ENCODE results near the gene NFE2L3.
"Not testable (repeated sequence)": the region's sequence is repeated elsewhere in the genome, so short reads cannot be mapped to it uniquely, and the experiment has no call there.

Gene NFE2L3, protein sequence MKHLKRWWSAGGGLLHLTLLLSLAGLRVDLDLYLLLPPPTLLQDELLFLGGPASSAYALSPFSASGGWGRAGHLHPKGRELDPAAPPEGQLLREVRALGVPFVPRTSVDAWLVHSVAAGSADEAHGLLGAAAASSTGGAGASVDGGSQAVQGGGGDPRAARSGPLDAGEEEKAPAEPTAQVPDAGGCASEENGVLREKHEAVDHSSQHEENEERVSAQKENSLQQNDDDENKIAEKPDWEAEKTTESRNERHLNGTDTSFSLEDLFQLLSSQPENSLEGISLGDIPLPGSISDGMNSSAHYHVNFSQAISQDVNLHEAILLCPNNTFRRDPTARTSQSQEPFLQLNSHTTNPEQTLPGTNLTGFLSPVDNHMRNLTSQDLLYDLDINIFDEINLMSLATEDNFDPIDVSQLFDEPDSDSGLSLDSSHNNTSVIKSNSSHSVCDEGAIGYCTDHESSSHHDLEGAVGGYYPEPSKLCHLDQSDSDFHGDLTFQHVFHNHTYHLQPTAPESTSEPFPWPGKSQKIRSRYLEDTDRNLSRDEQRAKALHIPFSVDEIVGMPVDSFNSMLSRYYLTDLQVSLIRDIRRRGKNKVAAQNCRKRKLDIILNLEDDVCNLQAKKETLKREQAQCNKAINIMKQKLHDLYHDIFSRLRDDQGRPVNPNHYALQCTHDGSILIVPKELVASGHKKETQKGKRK

DNA sequence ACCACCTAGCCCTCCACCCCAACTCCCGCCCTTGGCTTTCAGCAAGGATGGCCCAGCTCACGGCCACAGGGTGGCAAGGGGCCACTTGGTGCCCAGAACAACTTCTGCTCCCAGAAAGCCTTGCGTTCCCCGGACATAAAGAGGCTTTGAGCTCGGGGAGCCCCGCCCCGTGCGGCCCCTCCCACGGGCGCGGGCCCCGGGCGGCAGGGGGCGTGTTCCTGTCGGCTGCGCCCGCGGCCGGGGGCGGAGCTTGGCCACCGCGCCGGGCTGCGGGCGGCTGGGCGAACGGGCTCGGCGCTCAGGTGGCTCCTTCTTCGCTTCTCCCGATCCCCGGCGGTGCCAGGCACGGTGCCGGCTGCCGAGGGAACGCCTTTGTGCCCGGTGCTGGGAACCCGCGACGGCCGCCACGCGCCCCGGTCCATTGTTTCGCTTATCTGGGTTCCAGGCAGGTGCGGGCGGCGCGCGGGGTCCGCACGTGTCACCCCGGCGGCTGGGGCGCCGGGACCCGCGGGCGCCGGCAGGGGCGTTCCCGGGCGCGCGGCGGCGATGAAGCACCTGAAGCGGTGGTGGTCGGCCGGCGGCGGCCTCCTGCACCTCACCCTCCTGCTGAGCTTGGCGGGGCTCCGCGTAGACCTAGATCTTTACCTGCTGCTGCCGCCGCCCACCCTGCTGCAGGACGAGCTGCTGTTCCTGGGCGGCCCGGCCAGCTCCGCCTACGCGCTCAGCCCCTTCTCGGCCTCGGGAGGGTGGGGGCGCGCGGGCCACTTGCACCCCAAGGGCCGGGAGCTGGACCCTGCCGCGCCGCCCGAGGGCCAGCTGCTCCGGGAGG, at the start of gene NFE2L3:
Gene NFE2L3 (plus strand): TSS at position 246 of the 829 bp plus-strand sequence. CDS start 301 bp downstream, at position 547.
- DNase-seq, result peak; percentile 31

DNA sequence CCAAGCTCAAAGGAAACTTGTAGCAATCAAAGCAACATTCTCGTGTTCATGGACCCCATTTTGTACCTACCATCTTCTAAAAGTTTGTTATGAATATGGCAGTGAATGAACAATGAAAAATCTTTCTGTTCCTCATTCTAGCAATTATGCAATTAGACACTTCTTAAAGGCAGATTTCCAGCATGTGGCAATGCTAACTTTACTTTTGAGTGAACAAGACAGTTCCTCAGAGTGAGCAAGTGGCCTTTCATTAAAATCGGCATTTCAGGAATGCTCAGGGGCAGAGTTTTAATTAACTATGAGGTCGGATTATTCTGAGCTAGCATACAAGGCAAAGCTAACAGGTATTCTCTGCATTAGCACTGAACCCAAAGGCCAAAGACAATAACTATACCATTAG, 48.4 kb upstream of the NFE2L3 start:
- DNase-seq, result no peak

DNA sequence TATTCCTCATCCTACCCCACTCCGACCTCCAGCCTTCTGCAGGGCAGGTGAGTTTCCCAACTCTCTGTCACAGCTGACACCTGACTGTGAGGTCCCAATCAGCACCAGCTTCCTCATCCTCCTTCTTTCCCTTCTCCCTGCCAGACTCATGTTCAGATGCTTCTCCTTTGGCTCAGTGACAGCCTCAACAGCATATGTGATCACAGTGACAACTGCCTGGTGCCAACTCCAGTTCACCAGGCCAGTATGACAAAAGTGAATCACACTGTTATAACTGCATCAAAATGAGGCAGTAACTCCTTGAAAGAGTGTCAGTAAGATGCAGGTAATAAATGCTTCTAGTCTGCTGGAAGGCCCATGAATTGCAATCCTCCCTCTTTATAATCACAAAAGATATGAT, 46.8 kb upstream of the NFE2L3 start:
- DNase-seq, result no peak

DNA sequence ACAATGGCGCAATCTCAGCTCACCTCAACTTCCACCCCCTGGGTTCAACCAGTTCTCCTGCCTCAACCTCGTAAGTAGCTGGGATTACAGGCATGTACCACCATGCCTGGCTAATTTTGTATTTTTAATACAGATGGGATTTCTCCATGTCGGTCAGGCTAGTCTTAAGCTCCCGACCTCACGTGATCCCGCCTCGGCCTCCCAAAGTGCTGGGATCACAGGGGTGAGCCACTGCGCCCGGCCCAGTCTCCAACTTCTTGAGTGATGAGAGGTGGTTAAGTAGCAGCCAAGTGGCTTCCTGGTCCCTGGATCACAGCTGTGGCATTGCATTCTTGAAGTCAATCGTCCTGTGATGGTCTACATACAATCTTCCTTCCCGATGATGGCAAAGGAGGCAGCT, 46.1 kb upstream of the NFE2L3 start:
- DNase-seq, result no peak

DNA sequence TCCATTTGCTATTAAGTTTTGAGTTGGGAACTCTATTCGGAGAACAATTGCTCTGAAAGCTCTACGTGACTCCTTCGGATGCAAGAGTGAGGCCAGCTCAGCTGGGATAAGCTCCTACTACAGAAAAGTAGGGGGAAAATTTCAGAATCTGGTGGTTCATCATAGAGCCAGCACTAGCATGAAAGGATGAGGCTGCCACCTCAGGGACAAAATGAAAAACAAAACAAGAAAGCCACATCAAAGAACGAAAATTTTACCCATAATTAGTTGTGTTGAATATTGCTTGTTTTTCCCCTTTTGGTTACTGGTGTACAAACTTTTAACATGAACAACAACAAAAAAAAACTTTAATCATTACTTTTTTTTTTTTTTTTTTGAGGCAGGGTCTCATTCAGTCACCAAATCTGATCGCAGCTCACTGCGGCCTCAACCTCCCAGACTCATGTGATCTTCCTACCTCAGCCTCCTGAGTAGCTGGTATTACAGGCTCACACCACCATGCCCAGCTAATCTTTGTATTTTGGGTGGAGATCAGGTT, 39.7 kb upstream of the NFE2L3 start:
- DNase-seq, result no peak

DNA sequence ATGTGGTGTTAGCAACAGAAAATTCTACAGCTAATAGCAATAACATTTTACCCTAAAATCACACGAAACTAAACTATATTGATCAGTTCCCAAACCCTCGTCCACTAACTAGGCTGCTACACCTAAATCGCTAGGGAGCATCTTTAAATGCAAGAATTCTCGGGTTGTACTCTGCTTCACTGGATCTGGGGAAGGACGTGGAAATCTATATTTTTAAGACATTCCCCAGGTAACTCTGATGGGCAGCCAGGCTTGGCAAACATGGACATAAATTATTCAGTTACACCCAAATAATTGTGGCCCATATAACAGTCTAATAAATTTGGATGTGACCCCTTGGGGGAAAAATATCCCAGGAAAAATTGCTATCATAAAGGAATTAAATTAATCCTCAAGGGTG, 36.3 kb upstream of the NFE2L3 start:
- no peak for DNase-seq

DNA sequence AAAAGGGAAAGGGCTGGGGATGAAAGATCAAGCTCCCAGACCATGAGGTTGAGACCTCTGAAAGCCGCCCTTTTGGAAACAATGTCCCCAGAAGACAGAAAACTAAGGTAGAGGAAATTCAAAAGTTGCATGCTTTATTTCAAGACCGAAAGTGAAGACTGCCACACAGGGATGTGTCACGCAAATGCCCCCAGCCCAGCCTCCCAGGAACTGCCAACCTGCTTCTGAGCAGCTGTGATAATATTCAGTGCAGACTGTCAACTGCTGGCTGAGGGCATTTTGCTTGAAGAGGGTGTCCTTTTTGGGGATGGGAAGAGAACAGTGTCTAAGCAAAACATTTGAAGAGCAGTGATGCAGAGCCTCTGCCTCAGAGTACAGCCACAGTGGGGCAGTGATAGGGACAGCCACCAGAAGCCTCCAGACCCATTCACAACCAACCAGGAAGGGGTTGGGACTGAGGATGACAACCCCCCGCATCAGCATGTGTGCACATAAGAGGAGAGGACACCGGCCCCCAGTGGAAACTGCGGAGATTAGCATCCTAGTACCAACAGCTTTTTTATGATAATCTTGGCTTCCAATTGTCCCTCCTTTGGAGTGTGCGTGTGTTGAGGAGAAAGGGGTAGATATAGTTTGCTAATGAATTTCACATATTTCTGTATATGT, 34.7 kb upstream of the NFE2L3 start:
- DNase-seq, result peak; percentile 36

DNA sequence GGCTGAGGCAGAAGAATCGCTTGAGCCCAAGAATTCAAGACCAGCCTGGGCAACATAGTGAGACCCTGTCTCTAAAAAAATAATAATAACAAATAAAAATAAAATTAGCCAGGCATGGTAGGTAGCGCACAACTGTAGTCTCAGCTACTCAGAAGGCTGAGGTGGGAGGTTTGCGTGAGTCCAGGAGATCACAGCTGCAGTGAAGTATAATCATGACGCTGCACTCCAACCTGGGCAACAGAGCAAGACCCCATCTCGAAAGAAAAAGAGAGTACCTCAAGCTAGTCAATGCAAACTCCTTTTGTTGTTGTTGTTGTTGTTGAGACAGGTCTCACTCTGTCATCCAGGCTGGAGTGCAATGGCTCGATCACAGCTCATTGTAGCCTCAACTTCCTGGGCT, 34.0 kb upstream of the NFE2L3 start:
- DNase-seq, result no peak

DNA sequence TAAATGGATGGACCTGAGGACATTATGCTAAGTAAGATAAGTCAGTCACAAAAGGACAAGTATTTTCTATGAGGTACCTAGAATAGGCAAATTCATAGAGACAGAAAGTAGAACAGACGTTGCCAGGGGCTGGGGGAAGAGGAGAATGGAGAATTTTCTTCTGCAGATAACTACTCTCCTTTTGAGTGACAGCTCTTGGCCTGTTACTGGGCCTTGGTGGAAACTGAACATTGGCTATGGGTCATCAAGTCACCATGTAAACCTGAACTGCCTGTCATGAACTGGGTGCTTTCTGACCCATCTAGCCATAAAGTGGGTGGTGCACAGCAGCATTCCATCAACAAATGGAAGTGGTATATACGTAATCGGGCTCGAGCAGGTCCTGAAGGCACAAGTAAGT, 29.3 kb upstream of the NFE2L3 start:
- DNase-seq, result no peak

DNA sequence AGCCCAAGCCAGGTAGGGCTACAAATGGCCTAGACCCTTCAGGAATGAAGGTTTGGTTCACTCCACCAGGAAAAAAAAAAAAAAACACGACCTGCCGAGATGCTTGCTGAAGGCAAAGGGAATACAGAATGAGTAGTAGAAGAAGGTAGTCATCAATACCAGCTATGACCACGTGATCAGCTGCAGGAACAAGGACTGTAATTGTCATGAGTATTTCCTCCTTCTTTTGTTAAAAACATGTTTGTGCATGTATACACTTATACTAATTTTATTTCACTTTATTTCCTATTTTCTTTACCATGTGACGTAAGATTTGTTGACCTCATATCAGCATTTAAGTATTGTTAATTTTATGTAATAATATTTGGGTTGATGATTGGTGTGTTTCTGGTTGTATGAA, 27.2 kb upstream of the NFE2L3 start:
- not testable (repeated sequence) for DNase-seq

DNA sequence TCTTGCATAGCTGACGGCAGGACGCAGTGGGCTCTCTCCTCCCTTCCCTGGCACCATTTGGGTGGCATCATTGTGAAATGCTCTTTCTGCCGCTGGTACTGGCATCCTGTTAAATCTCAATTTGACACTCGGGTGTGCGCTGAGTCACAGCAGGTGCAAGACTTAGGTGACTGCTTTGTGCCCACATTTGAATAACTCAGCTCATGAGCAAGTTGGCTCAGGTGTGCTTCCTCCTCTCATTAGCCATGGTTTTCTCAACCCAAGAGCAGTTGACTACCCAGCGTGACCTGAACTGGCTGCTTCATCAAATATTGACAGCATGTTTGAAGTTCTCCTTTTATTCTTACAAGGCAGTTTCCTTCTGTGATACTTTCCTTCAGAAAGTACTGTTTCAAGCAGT, 24.6 kb upstream of the NFE2L3 start:
- DNase-seq, result no peak

DNA sequence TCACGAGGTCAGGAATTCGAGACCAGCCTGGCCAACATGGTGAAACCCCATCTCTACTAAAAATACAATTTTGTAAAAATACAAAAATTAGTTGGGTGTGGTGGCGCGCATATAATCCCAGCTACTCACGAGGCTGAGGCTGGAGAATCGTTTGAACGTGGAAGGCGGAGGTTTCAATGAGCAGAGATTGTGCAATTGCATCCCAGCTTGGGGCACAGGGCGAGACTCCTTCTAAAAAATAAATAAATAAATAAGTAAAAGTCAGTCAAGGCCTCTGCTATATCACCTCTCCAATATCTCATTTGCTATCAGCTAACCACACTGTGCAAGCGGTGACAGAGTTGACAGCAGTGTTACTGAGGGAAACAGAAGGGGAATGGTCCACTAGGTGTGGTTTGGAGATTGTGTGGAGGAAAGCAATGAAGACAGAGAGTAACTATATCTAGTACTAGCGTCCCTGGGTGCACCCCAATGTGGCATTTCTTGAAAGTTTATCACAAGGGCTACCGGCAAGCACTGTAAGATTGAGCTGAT, 20.9 kb upstream of the NFE2L3 start:
- no peak for DNase-seq

DNA sequence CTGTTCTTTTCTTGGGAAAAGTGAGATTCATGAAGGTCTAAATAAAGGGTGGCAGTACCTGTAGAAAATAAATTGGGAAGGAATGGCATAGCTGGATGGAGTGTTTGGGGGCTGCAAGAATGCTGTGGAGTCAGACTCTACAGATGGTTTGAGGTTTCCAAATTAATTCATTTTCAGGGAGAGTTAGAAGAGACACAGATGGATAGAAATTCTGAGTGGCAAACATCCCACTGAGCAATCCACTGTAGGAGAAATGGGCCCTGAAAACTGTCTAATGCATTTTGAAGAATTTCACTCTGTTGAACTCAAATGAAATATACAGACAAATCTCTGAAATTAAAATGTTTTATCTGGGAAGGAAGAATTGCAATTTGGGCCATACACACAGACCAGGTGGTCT, 16.9 kb upstream of the NFE2L3 start:
- DNase-seq, result no peak

DNA sequence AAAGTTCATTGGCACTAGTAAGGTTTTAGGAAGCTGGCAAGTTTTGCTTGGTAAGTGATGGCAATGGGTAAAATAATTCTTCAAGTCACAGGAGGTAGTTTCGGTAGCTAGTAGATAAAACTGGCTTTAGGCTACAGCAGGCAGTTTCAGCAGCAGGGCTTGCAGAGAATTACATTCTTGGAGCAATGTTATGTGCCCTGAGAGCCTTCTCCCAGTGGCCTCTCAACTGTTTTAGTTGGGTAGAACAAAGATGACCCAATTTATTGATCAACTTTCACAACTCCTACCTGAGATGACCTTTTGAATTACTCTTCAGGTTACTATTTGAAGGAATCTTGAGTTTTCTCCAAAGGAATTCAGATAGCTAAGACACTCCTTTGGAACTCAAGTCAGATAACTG, 16.4 kb upstream of the NFE2L3 start:
- DNase-seq, result no peak

DNA sequence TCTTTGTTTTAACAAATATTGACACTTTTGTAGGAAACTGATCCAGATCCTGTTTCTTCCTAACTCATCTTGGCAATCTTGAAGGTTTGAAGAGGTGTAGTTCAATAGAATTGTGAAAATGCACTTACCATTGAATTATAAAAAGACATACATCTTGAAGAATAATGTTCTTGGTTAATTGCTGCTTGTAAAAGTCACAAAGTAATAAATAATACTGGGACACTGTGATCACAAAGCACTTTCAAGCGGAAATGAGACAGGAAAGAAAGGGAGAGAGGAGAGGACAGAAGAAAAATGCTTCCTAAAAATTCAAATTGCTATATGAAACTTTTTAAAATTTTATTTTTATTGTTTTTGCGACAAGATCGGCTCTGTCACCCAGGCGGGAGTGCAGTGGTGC, 15.2 kb upstream of the NFE2L3 start:
- no peak for DNase-seq

DNA sequence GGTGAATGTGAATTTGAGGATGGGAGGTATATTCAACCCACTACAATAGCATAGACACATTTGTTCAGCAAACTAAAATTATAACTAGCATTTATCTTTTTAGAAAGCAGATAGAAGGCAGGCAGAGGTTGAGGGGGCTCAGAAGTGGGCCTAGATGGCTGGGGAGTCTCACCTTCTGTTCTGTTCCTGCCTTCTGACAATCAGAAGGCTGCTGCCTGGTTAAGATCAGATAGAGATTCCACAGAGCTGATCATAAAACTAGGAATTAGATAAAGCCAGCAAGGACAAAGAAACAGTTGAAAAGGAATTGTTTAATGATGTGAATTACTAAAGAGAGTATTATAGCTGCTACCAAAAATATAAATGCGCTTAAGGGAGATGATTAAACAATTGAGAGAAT, 11.6 kb upstream of the NFE2L3 start:
- no peak for DNase-seq

DNA sequence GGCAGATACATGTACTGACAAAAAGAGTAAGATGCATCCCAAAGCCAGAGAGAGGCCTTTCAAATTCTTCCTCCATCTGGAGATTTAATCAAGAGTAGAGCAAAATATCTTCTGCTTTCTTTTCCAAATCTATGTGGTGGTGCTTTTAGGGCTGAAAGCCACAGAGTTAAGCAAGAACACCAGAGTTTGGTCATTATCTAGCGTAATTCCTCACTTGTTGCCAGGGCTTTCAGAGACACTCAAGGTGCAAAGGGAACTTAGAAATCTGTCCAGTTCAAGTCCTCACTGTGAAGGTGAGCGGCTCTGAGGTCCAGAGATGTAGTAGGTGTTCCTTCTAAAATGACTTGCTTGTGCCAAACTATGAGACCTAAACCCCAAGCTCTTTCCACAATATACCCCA, 10.9 kb upstream of the NFE2L3 start:
- DNase-seq, result no peak

DNA sequence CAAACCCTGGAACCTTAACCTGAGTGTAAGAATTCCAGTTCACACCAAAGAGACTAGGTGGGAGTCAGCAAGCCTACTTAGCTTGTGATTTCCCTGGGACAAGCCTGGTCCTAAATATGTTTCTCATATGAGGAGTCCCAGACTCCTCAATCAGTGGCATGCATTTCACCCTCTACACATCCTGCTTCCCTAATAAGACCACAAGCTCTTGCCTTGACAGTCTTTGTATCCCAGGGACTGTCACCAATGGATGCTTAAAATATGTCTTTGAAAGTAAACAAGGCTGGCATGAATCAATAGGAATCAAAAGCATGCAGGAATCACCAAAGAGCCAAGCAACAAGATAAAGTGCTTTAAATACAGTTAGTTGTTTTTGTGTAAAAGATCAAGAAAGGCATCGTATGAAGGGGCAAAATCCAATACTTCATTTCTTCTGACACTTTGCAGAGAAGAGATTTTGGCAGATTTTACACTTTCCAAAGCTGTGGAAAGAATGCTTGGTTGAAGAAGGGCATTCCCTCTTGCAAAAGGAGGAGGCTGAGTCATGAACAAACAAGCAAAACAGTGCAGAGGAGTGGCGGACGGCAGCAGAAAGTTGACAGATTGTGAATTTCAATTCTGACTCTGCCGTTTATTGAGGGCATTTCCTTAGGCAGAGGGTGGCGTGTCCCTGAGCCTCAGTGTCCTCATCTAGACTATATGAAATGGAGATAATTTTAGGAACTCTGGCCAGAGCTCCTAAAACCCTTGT, 8.5 kb upstream of the NFE2L3 start:
- no peak for DNase-seq

DNA sequence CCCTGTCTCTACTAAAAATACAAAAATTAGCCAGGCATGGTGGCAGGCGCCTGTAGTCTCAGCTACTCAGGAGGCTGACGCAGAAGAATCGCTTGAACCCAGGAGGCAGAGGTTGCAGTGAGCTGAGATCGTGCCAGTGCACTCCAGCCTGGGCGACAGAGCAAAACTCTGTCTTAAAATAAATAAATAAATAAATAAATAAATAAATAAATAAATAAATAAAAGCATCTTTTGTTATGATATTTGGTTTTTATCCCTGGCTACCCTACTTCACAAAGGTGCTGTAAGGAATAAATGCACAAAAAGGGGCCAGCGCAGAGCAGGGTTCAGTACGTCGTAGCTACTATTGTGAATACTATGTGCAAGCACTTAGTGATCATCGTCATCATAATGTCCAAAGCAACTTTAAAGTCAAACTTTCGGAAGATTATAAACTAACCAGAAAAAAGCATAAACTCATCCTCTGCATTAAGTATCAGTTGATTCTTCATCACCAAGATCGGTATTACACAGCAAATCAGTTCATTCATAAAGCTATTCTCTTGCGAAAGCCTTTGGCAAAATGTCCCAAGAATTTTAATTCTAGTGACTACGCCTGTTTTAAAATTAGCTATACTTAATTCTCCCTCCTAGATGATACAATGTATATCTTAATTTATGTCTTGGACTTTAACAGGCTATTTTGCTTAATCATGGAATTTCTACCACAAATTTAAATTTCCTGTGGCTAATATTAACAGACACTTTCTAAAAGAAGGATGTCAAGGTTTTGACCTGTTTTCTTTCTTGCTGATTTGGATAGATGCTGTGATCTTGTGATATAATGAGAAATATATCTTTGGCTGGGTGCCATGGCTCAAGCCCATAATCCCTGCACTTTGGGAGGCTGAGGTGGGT, 7.6 kb upstream of the NFE2L3 start:
- no peak for DNase-seq

DNA sequence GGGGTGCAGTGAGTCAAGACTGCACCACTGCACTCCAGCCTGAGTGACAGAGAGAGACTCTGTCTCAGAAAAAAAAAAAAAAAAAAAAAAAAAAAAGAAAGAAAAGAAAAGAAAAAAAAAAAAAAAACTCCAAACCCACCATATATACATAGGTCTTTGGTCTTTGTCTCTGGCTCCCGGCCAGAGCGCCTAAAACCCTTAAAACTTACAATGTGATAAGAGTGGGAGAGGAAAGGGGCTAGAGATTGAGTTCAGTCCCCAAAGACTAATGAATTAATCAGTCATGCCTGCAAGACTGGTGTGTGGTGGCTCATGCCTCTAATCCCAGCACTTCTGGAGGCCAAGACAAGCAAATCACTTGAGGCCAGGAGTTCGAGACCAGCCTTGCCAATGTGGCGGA, 6.8 kb upstream of the NFE2L3 start:
- DNase-seq, result no peak

DNA sequence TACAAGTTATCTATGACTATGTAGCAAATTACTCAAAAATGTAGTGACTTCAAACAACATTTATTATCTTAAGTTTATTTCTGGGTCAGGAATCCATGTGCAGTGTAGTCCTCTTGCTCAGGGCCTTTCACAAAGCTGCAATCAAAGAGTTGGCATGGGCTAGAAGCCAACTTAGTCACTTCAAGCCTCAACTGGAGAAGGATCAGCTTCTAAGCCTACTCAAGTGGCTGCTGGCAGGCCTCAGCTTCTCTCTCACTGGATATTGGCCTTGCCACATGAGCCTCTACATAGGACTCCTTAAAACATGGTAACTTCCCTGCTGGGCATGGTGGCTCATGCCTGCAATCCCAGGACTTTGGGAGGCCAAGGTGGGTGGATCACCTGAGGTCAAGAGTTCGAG, 5.0 kb upstream of the NFE2L3 start:
- no peak for DNase-seq
